H1 (cell line): Measurements from ENCODE around the gene MFGE8. TPM values are rescaled to one million over a fixed set of nuclear protein-coding genes. Genes with fewer than 3 reads are reported as not detected.
A peak's percentile ranks its signal among the peaks of the same experiment; 100 is the strongest.

Source experiments
- CTCF ChIA-PET: fragments of 300-600 bp; sonication (Branson Sonifier 250); formaldehyde crosslinking; loops from one replicate; lab custom pipeline; 2021; ENCODE audit not compliant: partially characterized antibody; lab: Charles Lee
- POLR2A ChIA-PET: fragments of 300-600 bp; sonication (Branson Sonifier 250); formaldehyde crosslinking; loops from one replicate; lab custom pipeline; 2021; ENCODE audit warnings: inconsistent platforms; ENCODE audit not compliant: partially characterized antibody; lab: Charles Lee
- DNase-seq, 2 experiments: peaks; one replicate each; pipeline versions ENCODE4 v3.0.0 to v3.0.0-alpha.2; 2010 to 2022; ENCODE audit warnings: low spot score in 2 of 2, low read depth in 1 of 2, mixed read lengths in 1 of 2
- FAIRE-seq: peaks from 2 replicates; lab custom pipeline; 2011; peaks lifted over from hg19 to GRCh38; lab: Jason Lieb, UNC
- H2AFZ ChIP-seq: 2 replicates; pipeline ENCODE4 v1.8.1; 2012; ENCODE audit warnings: low read length, inconsistent platforms
- H2AK5ac ChIP-seq: 2 replicates; pipeline ENCODE4 v1.6.1; 2013; ENCODE audit warnings: low read depth, low read length
- H2BK120ac ChIP-seq: replicated peaks from 2 replicates; pipeline ENCODE3; 2013; ENCODE audit warnings: low read depth, low read length, inconsistent platforms
- H2BK12ac ChIP-seq: 2 replicates; pipeline ENCODE4 v1.6.1; 2013; ENCODE audit warnings: low read depth, low read length
- H2BK15ac ChIP-seq: 2 replicates; pipeline ENCODE4 v1.6.1; 2013; ENCODE audit warnings: low read length
- H2BK20ac ChIP-seq: 2 replicates; pipeline ENCODE4 v1.6.1; 2013; ENCODE audit warnings: low read length
- H2BK5ac ChIP-seq: 2 replicates; pipeline ENCODE4 v1.6.1; 2013; ENCODE audit warnings: low read depth, low read length
- H3K14ac ChIP-seq: 2 replicates; pipeline ENCODE4 v1.6.1; 2013; ENCODE audit warnings: inconsistent platforms; ENCODE audit not compliant: insufficient read length
- H3K18ac ChIP-seq: 2 replicates; pipeline ENCODE4 v1.6.1; 2013; ENCODE audit warnings: low read length; ENCODE audit errors: extremely low read depth
- H3K23ac ChIP-seq: 2 replicates; pipeline ENCODE4 v1.6.1; 2013; ENCODE audit warnings: inconsistent platforms; ENCODE audit not compliant: insufficient read length
- H3K23me2 ChIP-seq: 2 replicates; pipeline ENCODE4 v1.6.1; 2013; ENCODE audit warnings: low read depth, low read length
- H3K27ac ChIP-seq: 2 replicates; pipeline ENCODE4 v1.6.1; 2011; ENCODE audit warnings: low read depth, low read length, inconsistent platforms
- H3K27me3 ChIP-seq, 4 experiments: replicated peaks in 1 of 4; 1 replicate in 1 of 4; 2 replicates in 3 of 4; pipeline versions ENCODE4 v1.6.1 to v1.8.1; 2011 to 2013; ENCODE audit warnings: low read length in 3 of 4, mild to moderate bottlenecking in 3 of 4, inconsistent platforms in 2 of 4, mixed read lengths in 2 of 4, moderate library complexity in 1 of 4; ENCODE audit not compliant: control insufficient read depth in 3 of 4, insufficient read depth in 3 of 4; ENCODE audit errors: extremely low read depth in 1 of 4
- H3K36me3 ChIP-seq, 4 experiments: 2 replicates each; pipeline versions ENCODE4 v1.6.1 to v1.8.1; 2011 to 2013; ENCODE audit warnings: mild to moderate bottlenecking in 4 of 4, low read length in 3 of 4, moderate library complexity in 2 of 4, control low read depth in 1 of 4, inconsistent platforms in 1 of 4; ENCODE audit not compliant: insufficient read depth in 4 of 4, control insufficient read depth in 2 of 4
- H3K4ac ChIP-seq: replicated peaks from 2 replicates; pipeline ENCODE3; 2013; ENCODE audit warnings: low read length, low read depth, mixed read lengths, inconsistent platforms; ENCODE audit not compliant: insufficient read length
- H3K4me1 ChIP-seq, 4 experiments: replicated peaks in 1 of 4; 1 replicate in 1 of 4; 2 replicates in 3 of 4; pipeline versions ENCODE4 v1.6.1 to v1.8.1; 2011 to 2013; ENCODE audit warnings: low read length in 3 of 4, inconsistent platforms in 2 of 4, mixed read lengths in 1 of 4; ENCODE audit not compliant: insufficient read depth in 4 of 4, control insufficient read depth in 3 of 4
- H3K4me2 ChIP-seq, 2 experiments: 2 replicates each; pipeline versions ENCODE4 v1.6.1 to v1.8.1; 2011 to 2013; ENCODE audit warnings: low read depth in 2 of 2, low read length in 2 of 2, control low read depth in 1 of 2, inconsistent platforms in 1 of 2, mild to moderate bottlenecking in 1 of 2; ENCODE audit not compliant: insufficient read depth in 1 of 2
- H3K4me3 ChIP-seq, 4 experiments: fragments of 200-600, 300-600 bp in 1 of 4; sonication (generic), shearing (Covaris generic), sonication (Bioruptor Twin) in 1 of 4; 2 replicates each; pipeline versions ENCODE4 v1.5.1 to v1.8.1; 2011 to 2016; ENCODE audit warnings: low read length in 4 of 4, low read depth in 3 of 4, control low read depth in 2 of 4, inconsistent platforms in 2 of 4, mild to moderate bottlenecking in 2 of 4, mixed read lengths in 1 of 4, moderate library complexity in 1 of 4; ENCODE audit not compliant: insufficient read depth in 2 of 4; ENCODE audit errors: extremely low read depth in 1 of 4
- H3K56ac ChIP-seq: replicated peaks from 2 replicates; pipeline ENCODE3; 2013; ENCODE audit warnings: low read depth, mild to moderate bottlenecking, mixed read lengths, low read length, inconsistent platforms; ENCODE audit not compliant: insufficient read length
- H3K79me1 ChIP-seq: 2 replicates; pipeline ENCODE4 v1.6.1; 2013; ENCODE audit warnings: low read depth, low read length, control low read depth
- H3K79me2 ChIP-seq, 2 experiments: 2 replicates each; pipeline versions ENCODE4 v1.6.1 to v1.8.1; 2012 to 2013; ENCODE audit warnings: low read length in 2 of 2, mild to moderate bottlenecking in 2 of 2, inconsistent platforms in 1 of 2; ENCODE audit not compliant: insufficient read depth in 2 of 2, control insufficient read depth in 1 of 2
- H3K9ac ChIP-seq, 4 experiments: replicated peaks in 1 of 4; 1 replicate in 1 of 4; 2 replicates in 3 of 4; pipeline versions ENCODE4 v1.6.1 to v1.8.1; 2011 to 2013; ENCODE audit warnings: low read depth in 3 of 4, low read length in 3 of 4, control low read depth in 2 of 4, mild to moderate bottlenecking in 2 of 4, moderate library complexity in 2 of 4, inconsistent platforms in 1 of 4; ENCODE audit errors: extremely low read depth in 1 of 4
- H3K9me3 ChIP-seq, 2 experiments: 2 replicates each; pipeline versions ENCODE4 v1.6.1 to v1.8.1; 2012 to 2013; ENCODE audit warnings: mild to moderate bottlenecking in 2 of 2, moderate library complexity in 2 of 2, control low read depth in 1 of 2, inconsistent platforms in 1 of 2, low read depth in 1 of 2, low read length in 1 of 2, mixed read lengths in 1 of 2; ENCODE audit not compliant: insufficient read depth in 2 of 2
- H4K20me1 ChIP-seq, 2 experiments: replicated peaks in 1 of 2; 2 replicates each; pipeline versions ENCODE3 to v1.8.1; 2011 to 2013; ENCODE audit warnings: inconsistent platforms in 2 of 2, low read length in 2 of 2, mild to moderate bottlenecking in 1 of 2; ENCODE audit not compliant: insufficient read depth in 2 of 2, control insufficient read depth in 1 of 2
- H4K5ac ChIP-seq: 2 replicates; pipeline ENCODE4 v1.6.1; 2013; ENCODE audit warnings: low read length, low read depth, mixed read lengths, inconsistent platforms; ENCODE audit not compliant: insufficient read length
- H4K8ac ChIP-seq: 2 replicates; pipeline ENCODE4 v1.8.0; 2013; ENCODE audit warnings: mild to moderate bottlenecking, moderate library complexity, low read length, inconsistent platforms; ENCODE audit not compliant: insufficient read depth; ENCODE audit errors: extremely low read depth
- H4K91ac ChIP-seq: replicated peaks from 2 replicates; pipeline ENCODE3; 2013; ENCODE audit warnings: low read length, mixed read lengths, inconsistent platforms; ENCODE audit not compliant: insufficient read length
- ATF2 ChIP-seq: IDR thresholded peaks from 2 replicates; pipeline ENCODE4 v1.6.1; 2012; ENCODE audit warnings: low read length, inconsistent platforms
- CREB1 ChIP-seq: IDR thresholded peaks from 2 replicates; pipeline ENCODE4 v1.6.1; 2012; ENCODE audit warnings: inconsistent platforms
- GABPA ChIP-seq: IDR thresholded peaks from 2 replicates; pipeline ENCODE4 v1.6.1; 2011; ENCODE audit warnings: mild to moderate bottlenecking, low read length, moderate library complexity, borderline replicate concordance; ENCODE audit not compliant: insufficient read depth
- KDM1A ChIP-seq: fragments of 200-600, 300-600 bp; sonication (generic); IDR thresholded peaks from 2 replicates; pipeline ENCODE4 v1.7.1; 2016; ENCODE audit warnings: mild to moderate bottlenecking, low read length, borderline replicate concordance
- MAX ChIP-seq: IDR thresholded peaks from 2 replicates; pipeline ENCODE4 v1.6.1; 2012; ENCODE audit warnings: inconsistent platforms
- NRF1 ChIP-seq: IDR thresholded peaks from 2 replicates; pipeline ENCODE4 v1.6.1; 2011; ENCODE audit warnings: mild to moderate bottlenecking, low read depth, low read length, improper control_type of control experiment
- RNF2 ChIP-seq: fragments of 200-900, 300-1000 bp; sonication (generic); IDR thresholded peaks from 2 replicates; pipeline ENCODE4 v1.7.1; 2016; ENCODE audit warnings: borderline replicate concordance, low read depth, mild to moderate bottlenecking, antibody characterized with exemption, low read length; ENCODE audit not compliant: poor library complexity, severe bottlenecking; ENCODE audit errors: missing control alignments
- SIN3A ChIP-seq, 2 experiments: IDR thresholded peaks in 1 of 2; conservative IDR thresholded peaks in 1 of 2; 2 replicates each; pipeline ENCODE4 v1.6.1; 2011 to 2012; ENCODE audit warnings: low read length in 2 of 2, improper control_type of control experiment in 1 of 2, low read depth in 1 of 2, mild to moderate bottlenecking in 1 of 2
- TAF1 ChIP-seq: IDR thresholded peaks from 2 replicates; pipeline ENCODE4 v1.6.1; 2011; ENCODE audit warnings: mild to moderate bottlenecking, low read depth, low read length
- WGBS, 2 experiments: shearing (Covaris generic) in 1 of 2; methylation state at CpG; one replicate each; pipeline versions ENCODE4 v1.1.6 to v1.1.7; 2013 to 2015; ENCODE audit warnings: low lambda C conversion rate in 2 of 2, mixed read lengths in 2 of 2, inconsistent platforms in 1 of 2, low coverage in 1 of 2, missing lambda C conversion rate in 1 of 2; ENCODE audit not compliant: insufficient replicate concordance in 2 of 2, insufficient coverage in 1 of 2, insufficient read length in 1 of 2; ENCODE audit errors: extremely low coverage in 1 of 2, missing lambda C conversion rate in 1 of 2; 5-methylcytosine and 5-hydroxymethylcytosine counted together
- polyA plus RNA-seq, 7 experiments: library from polyadenylated mRNA; depleted of rRNA in 3 of 7; stranded (reverse) in 5 of 7; unstranded in 2 of 7; fragments of >200 nt in 5 of 7; fragments of 200-250 nt in 2 of 7; gene quantifications; 1 replicate in 5 of 7; 2 replicates in 1 of 7; 4 replicates in 1 of 7; pipeline versions ENCODE4 v1.2.1 to v1.2.3, GENCODE V29; 2011 to 2013; ENCODE audit warnings: missing spikeins in 2 of 7, mixed read lengths in 2 of 7
- total RNA-seq: library from RNA; stranded (reverse); fragmentation: NEBNext Ultra II Directional; extraction: Animal tissue kit (Norgen Biotek cat#: 25700); gene quantifications from 2 replicates; pipeline ENCODE4 v1.2.1, GENCODE V29; 2021

Gene MFGE8
- total and polyA plus RNA-seq, 2 of the 8 experiments (the other 6 are each of a cell fraction or from before 2014, with no cell fraction given), result 1,237 to 2,117 TPM

GRCh38 chr15:88894348-88894818 lies 18.8 kb downstream of the MFGE8 start:
- Histone ChIP-seq H4K8ac (no peak overlapping the region), H3K4me2 (peak overlapping the region; percentile 39 to 82), H2BK20ac (no peak overlapping the region), H3K56ac (no peak overlapping the region), H3K4me1 (peaks cover 0 to 28% (median 20%) of the 10 kb centered on the region in 4 experiments; a peak in 6 of 7 replicates), H3K79me2 (peaks cover 0 to 7% of the 10 kb centered on the region in 2 experiments; a peak in 1 of 4 replicates), H3K27me3 (no peaks in the 10 kb centered on the region), H2BK5ac (no peak overlapping the region), H3K18ac (peak overlapping the region; percentile 62; the same call in 1 of the 2 replicates), H2BK15ac (no peak overlapping the region), H4K20me1 (peaks cover 0 to 10% of the 10 kb centered on the region in 2 experiments), H3K23ac (no peak overlapping the region), H2BK12ac (no peak overlapping the region), H3K14ac (no peak overlapping the region), H3K9ac (peak overlapping the region in 2 of 4 experiments; percentile 28 to 38; a peak in 2 of 7 replicates), H3K27ac (no peak overlapping the region), H3K9me3 (no peaks in the 10 kb centered on the region; a peak in 1 of 4 replicates), H4K91ac (no peak overlapping the region), H3K79me1 (no peaks in the 10 kb centered on the region), H3K23me2 (peaks cover 11% of the 10 kb centered on the region; the same call in 1 of the 2 replicates), H2AK5ac (no peak overlapping the region), H3K4ac (no peak overlapping the region), H2BK120ac (no peak overlapping the region), H4K5ac (no peak overlapping the region), H2AFZ (no peak overlapping the region), H3K36me3 (peaks cover 5 to 18% (median 10%) of the 10 kb centered on the region in 4 experiments; a peak in 5 of 8 replicates), H3K4me3 (peak overlapping the region; percentile 40 to 84 (median 68))
- 1% methylated on average over 22 of the region's 23 CpGs; no CpG with 5 or more reads in 1 of the 2 experiments for WGBS, 2 experiments
- CTCF ChIA-PET, result interaction anchor here (0.5 to 10.4 kb wide), 15 partner anchors 9 to 459 kb away, joined by 3 to 95 read pairs (median 5); partner anchors contain the start of gene MFGE8
- POLR2A ChIA-PET, result interaction anchor here (0.8 to 27.2 kb wide), 13 partner anchors 12 to 277 kb away, joined by 3 to 607 read pairs (median 6); partner anchors contain the start of genes ABHD2 and MFGE8
- FAIRE-seq (peak; percentile 90), DNase-seq (peak in 1 of 2 experiments; percentile 95)
- TF ChIP-seq TAF1 (no peak), SIN3A (conservative IDR thresholded peaks at IDR 0.05 in 1 of 2, IDR thresholded peaks at IDR 0.05 in 1 of 2; ENCODE audit: low read depth in 1 of 2, low read length in 2 of 2) (peak in 1 of 2 experiments; percentile 95; a peak in 2 of 4 replicates), CREB1 (no peak), KDM1A (no peak), RNF2 (no peak), NRF1 (no peak), MAX (peak; percentile 91), ATF2 (0 out of 2 replicates have a peak, but pooled peaks have one; percentile 12), GABPA (peak; percentile 64; the same call in 1 of the 2 replicates)
